ENCODE results near the gene SLC15A2.

DNA sequence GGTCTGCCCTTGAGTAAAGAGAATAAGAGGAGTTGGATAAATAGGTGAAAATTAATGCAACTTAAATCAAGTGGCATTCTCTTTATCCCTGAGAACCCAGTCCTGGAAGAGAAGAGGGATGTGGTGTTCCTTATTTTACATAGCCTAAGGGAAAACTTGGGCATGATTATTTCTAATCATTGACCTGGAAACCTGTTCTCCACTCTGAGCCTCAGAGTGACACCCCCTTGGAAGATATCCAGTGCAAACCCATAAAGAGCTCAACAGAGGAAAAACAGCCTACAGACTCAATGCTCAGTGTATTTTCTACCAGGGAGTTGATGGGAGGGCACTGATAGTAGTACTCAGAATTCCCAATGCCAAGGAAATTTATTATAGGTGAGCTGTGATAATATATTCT lies 22.0 kb downstream of the SLC15A2 start:
- TF ChIP-seq, protein P1, sequence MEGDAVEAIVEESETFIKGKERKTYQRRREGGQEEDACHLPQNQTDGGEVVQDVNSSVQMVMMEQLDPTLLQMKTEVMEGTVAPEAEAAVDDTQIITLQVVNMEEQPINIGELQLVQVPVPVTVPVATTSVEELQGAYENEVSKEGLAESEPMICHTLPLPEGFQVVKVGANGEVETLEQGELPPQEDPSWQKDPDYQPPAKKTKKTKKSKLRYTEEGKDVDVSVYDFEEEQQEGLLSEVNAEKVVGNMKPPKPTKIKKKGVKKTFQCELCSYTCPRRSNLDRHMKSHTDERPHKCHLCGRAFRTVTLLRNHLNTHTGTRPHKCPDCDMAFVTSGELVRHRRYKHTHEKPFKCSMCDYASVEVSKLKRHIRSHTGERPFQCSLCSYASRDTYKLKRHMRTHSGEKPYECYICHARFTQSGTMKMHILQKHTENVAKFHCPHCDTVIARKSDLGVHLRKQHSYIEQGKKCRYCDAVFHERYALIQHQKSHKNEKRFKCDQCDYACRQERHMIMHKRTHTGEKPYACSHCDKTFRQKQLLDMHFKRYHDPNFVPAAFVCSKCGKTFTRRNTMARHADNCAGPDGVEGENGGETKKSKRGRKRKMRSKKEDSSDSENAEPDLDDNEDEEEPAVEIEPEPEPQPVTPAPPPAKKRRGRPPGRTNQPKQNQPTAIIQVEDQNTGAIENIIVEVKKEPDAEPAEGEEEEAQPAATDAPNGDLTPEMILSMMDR (IDR thresholded peaks at IDR 0.05) = no peak
- TF ChIP-seq SIN3A (IDR thresholded peaks at IDR 0.05; ENCODE audit: borderline replicate concordance, insufficient read depth, low read depth, low read length) (no peak), POLR2AphosphoS5 (IDR thresholded peaks at IDR 0.05; ENCODE audit: low read depth, low read length) (no peak), REST (IDR thresholded peaks at IDR 0.05; ENCODE audit: insufficient read depth in 1 of 2, low read depth in 2 of 2, low read length in 1 of 2) (no peak), TCF7L2 (IDR thresholded peaks at IDR 0.05; ENCODE audit: low read depth, low read length) (no peak)
